Measurements from ENCODE around the gene TIMM23. TPM values are rescaled to one million over a fixed set of nuclear protein-coding genes. Genes with fewer than 3 reads are reported as not detected.
"Not testable (repeated sequence)": the region's sequence is repeated elsewhere in the genome, so short reads cannot be mapped to it uniquely, and the experiment has no call there.

The TIMM23 gene
- 52.4 and 56.0 TPM in 2 replicates for total RNA-seq

- DNase-seq (ENCODE audit: low read depth in 2 of 2), result peak; percentile 85 to 89
Observed at GRCh38 chr10:45972106-45972812, at the start of gene TIMM23. Gene TIMM23 (plus strand): TSS chr10:45972489. CDS start chr10:45972625, 136 bp downstream.

DNA sequence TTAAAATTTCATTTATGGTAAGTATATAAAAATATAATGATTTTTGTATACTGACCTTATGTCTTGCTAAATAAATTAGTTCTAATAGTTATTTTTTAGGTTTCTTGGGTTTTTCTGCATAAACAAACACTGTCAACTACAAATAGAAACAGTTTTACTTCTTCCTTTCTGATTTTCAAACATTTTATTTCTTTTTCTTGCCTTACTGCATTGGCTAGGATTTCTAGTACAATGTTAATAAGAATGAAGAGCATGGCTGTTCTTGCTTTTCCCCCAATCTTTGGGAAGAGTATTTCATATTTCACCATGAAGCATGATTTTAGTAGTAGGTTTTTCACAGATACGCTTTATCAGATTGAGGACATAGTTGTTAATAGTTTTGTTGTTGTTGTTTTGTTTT is 45.5 kb upstream of the TIMM23 start:
- not testable (repeated sequence) for DNase-seq (ENCODE audit: low read depth in 2 of 2)

- DNase-seq (ENCODE audit: low read depth in 2 of 2), result not testable (repeated sequence)
Observed at GRCh38 chr10:45931305-45931704, 41.0 kb upstream of the TIMM23 start.

- DNase-seq (ENCODE audit: low read depth in 2 of 2), result not testable (repeated sequence)
Observed at GRCh38 chr10:45934788-45935187, 37.5 kb upstream of the TIMM23 start.

GRCh38 chr10:45939176-45939697 is 33.1 kb upstream of the TIMM23 start:
- not testable (repeated sequence) for DNase-seq (ENCODE audit: low read depth in 2 of 2)

DNA sequence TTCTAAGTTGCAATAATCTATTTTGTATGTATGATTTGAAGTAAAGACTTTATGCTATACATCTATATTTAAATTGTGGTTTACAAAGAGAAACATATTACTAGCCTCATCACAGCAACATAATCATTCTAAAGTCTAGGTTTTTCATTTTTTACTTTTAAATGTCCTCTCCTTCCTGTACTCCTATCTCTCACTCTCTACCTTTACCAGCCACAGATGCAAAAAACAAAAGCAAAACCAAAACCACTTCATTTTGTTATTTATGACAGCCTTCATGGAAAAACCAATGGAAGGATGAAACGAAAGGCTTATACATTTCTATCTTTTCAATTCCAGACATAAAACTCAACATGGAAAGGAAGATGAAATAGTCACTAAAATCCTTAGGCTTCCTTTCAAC is 31.1 kb upstream of the TIMM23 start:
- not testable (repeated sequence) for DNase-seq (ENCODE audit: low read depth in 2 of 2)

DNA sequence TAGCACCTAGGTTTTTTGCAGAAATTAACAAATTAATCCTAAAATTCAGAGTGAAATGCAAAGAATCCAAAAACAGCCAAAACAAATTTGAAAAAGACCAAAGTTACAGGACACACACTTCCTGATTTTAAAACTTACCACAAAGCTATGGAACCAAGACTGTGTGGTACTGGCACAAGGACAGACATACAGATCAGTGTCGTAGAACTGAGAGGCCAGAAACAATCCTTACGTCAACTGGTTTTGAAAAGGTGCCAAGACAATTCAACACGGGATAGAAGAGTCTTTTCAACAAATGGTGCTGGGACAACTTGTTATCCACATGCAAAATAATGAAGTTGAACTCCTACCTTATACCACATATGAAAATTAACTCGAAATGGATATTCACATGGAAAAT is 26.8 kb upstream of the TIMM23 start:
- not testable (repeated sequence) for DNase-seq (ENCODE audit: low read depth in 2 of 2)

DNA sequence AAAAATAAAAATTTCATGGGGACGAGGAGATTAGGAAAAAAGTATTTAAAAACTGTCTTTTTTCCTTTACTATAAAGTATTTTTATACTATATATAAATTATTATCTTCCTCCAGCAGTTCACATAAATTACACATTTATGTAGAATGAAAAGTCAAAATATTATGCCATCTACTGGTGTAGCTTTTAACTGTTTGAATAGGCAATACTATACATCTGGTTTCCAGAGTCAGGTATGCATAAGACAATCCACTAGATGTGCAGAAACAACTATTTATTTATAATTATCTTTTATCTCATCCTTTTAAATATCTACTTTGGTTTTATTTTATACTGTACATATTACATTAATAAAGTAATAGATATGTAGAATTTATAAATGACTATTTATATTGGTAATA is 24.9 kb upstream of the TIMM23 start:
- DNase-seq (ENCODE audit: low read depth in 2 of 2), result not testable (repeated sequence)

DNA sequence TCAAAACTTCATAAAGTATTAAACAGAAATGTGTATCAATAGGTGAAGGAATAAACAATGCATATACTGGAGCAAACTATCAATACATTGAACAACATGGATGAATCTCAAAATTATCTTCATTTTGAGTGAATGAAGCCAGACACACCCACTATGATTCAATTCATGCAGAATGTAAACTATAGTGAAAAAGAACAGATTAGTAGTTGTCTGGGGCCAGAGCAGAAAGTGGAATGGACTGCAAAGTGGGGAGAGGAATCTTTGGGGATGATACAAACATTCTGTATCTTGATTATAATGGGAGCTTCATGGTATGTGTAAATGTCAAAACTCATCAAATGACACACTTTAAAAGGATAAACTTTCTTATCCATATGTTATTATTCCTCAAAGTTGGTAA is 23.5 kb upstream of the TIMM23 start:
- not testable (repeated sequence) for DNase-seq (ENCODE audit: low read depth in 2 of 2)

DNA sequence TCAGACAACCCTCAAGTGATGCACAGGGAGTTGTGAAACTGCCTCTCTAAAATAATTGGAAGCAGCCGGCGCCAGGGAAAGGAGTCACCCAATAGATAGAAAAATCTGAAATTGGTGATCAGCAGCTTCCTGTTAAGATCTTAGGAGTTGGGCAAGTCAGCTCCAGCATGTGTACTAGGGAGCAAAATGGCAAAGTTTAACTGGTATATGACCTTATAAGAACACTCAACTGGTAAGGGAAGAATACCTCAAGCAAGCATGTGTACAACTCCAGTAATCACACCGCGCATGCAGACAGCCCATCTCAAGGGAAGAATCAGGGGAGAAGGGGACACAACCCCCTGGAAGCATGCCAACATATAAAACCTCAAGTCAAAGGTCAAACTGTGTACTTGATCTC is 17.9 kb upstream of the TIMM23 start:
- DNase-seq (ENCODE audit: low read depth in 2 of 2), result not testable (repeated sequence)

DNA sequence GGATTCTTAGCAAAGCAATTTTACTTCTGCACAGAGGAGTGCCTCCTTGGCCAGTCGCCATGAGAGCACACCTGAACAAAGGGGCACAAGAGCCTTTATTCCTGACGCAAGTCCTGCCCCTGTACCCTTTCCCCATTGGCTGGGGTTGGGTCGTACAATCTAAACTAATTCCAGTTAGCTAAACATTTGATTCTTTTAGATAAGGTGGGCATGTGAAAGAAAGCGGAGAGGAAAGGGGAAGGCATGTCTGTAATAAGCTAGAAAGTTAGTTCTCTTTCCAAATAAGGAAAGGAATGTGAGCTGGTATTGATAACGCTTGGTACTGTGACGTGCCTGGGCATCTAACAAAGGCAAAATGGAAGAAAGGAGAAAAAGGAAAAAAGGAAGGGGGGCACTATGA is 15.7 kb upstream of the TIMM23 start:
- not testable (repeated sequence) for DNase-seq (ENCODE audit: low read depth in 2 of 2)

GRCh38 chr10:45957928-45958327 is 14.4 kb upstream of the TIMM23 start:
- not testable (repeated sequence) for DNase-seq (ENCODE audit: low read depth in 2 of 2)

- DNase-seq (ENCODE audit: low read depth in 2 of 2), result not testable (repeated sequence)
Observed at GRCh38 chr10:45962686-45963452, 9.4 kb upstream of the TIMM23 start.

DNA sequence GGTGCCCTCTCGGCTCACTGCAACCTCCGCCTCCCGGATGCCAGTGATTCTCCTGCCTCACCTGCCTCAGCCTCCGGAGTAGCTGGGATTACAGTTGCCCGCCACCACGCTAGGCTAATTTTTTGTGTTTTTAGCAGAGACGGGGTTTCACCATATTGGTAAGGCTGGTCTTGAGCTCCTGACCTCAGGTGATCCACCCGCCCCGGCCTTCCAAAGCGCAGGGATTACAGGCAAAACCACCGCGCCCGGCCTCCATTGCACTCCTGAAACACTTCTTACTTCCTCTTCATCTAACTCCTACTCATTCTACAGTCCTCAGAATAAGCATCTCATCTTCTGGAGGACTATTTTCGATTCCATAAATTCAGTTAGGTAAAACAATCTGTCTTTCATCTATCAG is 1.3 kb upstream of the TIMM23 start:
- DNase-seq (ENCODE audit: low read depth in 2 of 2), result not testable (repeated sequence)

DNA sequence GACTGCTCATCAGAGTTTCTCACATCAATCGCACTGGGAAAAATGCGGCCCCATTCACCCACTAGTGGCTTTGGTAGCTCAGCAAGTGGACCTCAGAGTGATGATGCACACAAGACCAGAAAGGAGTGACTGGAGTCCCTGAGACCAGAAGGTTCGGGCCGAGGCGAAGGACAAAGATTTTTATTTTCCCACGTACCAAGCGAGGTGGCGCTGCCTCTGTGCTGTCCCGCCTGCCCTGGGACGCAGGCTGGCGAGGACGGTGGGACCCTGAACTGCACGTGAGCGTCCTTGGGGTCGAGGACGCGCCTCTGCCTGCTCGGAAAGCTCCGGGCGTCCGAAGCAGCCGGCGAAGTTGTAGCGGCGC is 565 bp upstream of the TIMM23 start:
- peak; percentile 22 to 42 for DNase-seq (ENCODE audit: low read depth in 2 of 2)

DNA sequence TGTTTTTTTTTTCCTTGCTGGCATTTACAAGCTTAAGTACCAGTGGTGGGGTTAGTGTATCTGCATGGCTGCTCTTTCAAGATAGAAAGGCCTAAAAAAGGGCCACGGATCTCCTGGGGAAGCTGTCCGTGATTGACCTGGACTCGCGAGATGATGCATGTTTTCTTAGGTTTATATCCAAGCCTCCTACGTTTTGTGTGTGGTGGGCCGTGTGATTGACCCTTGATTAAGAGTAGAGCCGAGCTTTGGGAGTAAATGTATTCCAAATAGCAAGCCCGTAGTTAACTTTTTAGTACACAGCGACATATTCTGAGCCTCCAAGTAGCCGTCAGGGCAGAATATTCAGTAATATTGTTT is 502 bp downstream of the TIMM23 start:
- peak; percentile 22 for DNase-seq (ENCODE audit: low read depth in 2 of 2)

DNA sequence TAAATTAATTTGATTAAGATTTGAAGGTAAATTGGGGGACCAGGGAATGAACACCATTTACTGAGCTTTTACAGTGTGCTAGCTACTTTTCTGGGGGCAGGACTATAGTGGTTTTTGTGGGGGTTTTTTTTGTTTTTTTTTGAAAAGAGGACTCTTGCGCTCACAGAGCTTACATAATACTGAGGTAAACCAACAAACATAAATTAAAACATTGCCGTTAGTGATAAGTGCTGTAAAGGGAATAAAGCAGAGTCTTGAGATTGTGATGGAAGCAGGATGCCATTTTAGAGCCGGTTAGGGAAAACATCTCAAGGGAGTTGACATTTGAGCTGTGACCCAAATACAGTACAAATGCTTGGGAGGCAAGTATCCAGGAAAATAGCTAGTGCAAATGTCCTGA is 1.8 kb downstream of the TIMM23 start:
- not testable (repeated sequence) for DNase-seq (ENCODE audit: low read depth in 2 of 2)

GRCh38 chr10:45978554-45978953 is 6.3 kb downstream of the TIMM23 start:
- not testable (repeated sequence) for DNase-seq (ENCODE audit: low read depth in 2 of 2)

GRCh38 chr10:45981367-45981766 is 9.1 kb downstream of the TIMM23 start:
- DNase-seq (ENCODE audit: low read depth in 2 of 2), result not testable (repeated sequence)

- peak; percentile 69 to 74 for DNase-seq (ENCODE audit: low read depth in 2 of 2)
Observed at GRCh38 chr10:45983538-45984186, 11.4 kb downstream of the TIMM23 start.

DNA sequence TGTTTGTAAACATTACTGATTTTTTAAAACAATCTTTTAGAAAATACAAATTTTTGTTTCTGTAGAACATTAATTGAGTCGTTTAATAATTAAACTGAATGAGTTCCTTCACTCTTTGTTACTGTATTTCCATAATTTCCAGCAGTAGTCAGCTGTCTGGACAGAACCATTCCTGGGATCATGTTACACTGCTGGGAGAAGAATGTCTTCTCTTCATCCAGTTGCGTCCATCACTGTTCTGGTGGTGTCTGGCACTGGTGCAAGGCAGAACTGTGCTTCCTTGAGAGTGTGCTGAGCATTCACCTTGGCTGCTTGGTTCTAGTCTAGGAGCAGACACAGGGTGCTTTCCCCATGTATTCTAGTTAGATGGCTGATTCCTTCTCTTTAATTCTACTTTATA is 12.2 kb downstream of the TIMM23 start:
- not testable (repeated sequence) for DNase-seq (ENCODE audit: low read depth in 2 of 2)

DNA sequence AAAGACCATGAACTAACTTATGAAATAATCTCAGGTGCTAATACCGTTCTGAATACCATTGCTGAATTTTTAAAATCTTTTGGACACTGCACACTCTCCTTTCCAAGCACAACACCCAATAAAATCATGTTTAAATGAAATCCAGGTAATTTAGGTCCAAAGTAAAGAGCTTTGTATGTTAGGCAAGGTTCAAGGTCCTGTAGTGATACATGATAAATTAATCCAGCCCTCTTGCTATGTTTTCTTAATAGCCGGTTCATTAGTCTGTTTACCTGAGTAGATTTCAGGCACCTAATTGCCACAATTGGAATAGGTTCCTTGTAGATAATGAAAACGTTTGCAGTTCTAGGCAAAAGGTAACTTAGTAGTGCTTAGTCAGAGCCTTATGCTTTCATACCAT is 13.3 kb downstream of the TIMM23 start:
- DNase-seq (ENCODE audit: low read depth in 2 of 2), result not testable (repeated sequence)
